KG1 (cell line): ENCODE measurements around the gene VAV1.
"Not testable (repeated sequence)": the region's sequence is repeated elsewhere in the genome, so short reads cannot be mapped to it uniquely, and the experiment has no call there.

ENCODE experiments used
- DNase-seq: peaks from one replicate; lab custom pipeline; 2025; lab: John Stamatoyannopoulos, UW

The VAV1 gene

DNA sequence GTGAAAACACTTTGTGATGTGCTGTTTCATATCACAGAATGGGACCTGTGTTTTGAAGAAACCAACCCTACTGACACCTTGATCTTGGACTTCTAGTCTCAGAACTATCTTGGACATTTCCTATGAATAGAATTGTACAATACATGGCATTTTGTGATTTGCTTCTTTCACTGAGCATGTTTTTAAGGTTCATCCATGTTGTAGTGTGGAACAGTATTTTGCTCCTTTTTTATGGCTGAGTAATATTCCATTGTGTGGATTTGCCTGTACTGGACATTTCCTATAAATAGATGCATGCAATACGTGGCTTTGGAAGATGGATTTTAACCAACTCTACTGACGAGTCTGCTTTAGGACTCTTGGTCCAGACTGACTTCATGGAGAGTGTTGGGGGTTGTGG is 46.8 kb downstream of the VAV1 start:
- DNase-seq: no peak

DNA sequence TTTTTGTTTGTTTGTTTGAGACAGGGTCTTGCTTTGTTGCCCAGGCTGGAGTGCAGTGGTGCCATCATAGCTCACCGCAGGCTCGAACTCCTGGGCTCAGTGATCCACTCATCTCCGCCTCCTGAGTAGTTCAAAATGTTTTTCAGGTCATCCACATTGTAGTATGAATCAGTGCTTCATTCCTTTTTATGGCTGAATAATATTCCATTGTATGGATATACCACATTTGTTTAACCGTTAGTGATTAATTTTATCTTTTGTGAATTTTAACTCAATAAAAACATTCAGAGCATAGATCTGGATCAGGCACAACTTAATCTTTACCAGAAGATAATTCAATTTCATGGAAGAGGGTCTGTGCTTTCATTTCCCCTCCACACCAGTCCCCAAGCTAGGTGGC is 47.7 kb downstream of the VAV1 start:
- no peak for DNase-seq

DNA sequence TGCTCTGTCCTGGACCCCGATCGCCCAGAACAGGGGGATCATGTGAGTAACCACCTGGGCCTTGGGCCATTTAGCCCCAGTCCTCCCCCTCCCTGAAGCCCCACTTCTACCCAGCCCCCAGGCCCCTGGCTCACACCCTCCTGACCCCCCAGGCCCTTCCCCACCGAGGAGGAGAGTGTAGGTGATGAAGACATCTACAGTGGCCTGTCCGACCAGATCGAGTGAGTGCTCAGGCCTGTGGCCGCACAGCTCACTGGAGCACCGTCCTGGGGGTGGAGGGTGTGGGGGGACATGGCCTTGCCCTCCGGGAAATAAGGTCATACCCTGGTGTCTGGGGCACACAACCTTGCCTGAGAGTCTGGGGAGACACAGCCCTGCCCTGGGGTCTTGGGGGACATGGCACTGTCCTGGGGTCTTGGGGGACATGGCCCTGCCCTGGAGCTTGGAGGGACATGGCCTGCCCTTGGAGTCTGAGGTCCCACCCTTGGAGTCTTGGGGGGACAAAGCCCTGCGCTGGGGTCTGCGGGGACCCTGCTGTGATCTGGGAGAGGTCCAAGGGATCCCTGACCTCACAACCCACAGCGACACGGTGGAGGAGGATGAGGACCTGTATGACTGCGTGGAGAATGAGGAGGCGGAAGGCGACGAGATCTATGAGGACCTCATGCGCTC is 49.3 kb downstream of the VAV1 start:
- DNase-seq: no peak

DNA sequence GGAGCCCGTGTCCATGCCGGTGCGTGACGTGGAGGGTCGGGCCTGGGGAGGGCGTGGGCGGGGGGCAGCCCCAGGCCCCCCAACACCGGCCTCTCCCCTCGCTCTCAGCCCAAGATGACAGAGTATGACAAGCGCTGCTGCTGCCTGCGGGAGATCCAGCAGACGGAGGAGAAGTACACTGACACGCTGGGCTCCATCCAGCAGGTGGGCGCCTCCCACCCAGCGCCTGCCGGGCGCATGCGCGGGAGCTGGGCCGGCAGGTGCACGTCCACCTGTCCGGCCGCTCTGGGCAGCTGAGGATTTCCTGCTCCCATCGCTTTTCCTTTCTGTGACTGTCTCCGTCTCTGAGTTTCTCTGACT is 49.8 kb downstream of the VAV1 start:
- no peak for DNase-seq

DNA sequence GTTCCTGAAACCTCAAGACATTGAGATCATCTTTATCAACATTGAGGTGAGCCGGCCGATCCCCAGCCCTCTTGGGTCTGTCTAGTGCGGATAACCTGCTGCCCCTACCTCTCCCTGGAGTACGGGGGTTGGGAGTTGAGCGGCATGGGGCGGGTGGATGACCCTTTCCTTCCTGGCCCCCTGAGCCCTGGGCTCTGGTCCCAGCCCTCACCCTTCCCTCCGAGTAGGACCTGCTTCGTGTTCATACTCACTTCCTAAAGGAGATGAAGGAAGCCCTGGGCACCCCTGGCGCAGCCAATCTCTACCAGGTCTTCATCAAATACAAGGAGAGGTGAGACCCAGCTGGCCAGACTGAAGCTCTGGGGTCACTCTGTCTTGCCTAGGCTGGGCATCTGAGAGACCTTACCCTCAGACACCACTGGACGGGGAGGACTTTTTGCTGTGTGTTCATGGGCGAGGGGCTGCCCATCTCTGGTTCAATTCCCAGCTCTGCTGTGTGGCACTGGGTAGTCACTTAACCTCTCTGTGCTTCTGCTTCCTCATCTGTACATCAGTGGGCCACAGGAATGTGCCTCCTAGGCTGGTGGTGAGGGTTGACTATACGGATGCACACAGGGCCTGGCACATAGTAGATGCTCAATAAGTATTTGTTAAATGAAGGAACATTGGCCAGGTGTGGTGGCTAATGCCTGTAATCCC is 52.7 kb downstream of the VAV1 start:
- no peak for DNase-seq

DNA sequence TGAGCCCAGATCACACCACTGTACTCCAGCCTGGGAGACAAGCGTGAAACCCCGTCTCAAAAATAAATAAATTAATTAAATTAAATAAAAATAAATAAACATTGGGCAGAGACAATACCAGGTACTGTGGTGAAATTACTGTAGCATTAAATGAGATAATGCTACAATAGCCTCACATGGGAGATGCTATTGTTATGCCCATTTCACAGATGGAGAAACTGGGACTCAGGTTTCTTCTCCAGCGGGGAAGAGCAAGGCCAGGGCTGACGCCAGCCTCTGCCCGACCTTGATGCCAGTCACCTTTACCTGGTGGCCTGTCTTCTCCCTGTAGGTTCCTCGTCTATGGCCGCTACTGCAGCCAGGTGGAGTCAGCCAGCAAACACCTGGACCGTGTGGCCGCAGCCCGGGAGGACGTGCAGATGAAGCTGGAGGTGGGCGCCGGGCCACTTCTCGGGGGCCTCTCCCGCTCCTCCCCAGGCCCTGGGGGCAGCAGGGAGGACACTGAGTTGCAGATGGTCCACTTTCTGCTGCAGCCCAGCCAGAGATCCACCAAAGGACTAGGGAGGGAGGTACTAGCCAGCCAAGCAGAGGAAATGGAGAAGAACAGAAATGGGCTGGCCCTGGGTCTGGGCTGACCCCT is 53.9 kb downstream of the VAV1 start:
- DNase-seq: no peak

DNA sequence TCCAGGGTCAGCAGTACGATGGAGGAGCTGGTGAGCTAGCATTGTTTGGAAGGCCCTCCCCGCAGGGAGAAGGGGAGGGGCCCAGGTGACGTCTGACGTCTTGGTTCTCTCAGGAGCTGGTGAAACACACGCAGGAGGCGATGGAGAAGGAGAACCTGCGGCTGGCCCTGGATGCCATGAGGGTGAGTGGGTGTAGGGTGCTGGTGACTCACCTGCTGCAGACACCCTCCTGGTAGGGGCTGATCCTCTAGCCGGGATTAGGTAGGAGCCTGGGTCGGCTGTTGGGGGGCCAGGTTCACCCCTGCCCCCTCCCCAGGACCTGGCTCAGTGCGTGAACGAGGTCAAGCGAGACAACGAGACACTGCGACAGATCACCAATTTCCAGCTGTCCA is 55.8 kb downstream of the VAV1 start:
- DNase-seq: no peak

DNA sequence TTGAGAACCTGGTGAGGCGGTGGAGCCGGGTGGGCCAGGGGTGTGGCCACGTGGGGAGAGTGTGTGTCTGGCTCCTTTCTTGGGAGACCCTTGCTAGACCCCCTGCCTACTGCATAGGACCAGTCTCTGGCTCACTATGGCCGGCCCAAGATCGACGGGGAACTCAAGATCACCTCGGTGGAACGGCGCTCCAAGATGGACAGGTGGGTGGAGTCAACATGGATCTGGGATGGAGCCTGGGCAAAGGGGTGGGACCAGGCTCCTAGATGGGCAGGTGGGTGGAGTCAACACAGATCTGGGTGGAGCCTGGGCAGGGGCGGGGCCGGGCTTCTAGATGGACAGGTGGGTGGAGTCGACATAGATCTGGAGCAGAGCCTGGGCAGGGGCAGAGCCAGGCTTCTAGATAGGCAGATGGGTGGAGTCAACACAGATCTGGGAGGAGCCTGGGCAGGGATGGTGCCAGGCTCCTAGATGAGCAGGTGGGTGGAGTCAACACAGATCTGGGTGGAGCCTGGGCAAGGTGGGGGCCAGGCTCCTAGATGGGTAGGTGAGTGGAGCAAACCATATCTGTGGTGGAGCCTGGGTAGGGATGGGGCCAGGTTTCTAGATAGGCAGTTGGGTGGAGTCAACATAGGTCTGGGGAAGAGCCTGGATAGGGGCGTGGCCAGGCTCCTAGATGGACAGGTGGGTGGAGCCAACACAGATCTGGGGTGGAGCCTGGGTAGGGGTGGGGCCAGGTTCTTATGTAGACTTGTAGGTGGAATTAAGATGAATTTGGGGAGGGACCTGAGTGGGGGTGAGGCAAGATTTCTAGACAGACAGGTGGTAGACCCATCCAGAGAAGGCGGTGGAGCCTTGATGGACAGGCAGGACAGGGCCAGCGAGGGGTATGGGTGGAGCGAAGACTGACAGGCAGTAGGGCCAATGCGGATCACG is 56.5 kb downstream of the VAV1 start:
- no peak for DNase-seq

DNA sequence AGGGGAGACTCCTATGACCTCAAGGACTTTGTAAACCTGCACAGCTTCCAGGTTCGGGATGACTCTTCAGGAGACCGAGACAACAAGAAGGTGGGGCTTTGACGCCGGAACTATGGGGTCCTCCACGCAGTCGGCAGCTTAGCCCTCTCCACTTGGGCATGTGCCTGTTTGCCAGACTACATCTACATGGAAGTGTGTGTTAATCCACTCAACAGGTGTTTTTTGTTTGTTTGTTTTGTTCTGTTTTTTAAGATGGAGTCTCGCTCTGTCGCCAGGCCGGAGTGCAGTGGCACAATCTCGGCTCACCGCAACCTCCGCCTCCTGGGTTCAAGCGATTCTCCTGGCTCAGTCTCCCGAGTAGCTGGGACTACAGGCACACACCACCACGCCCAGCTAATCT is 57.3 kb downstream of the VAV1 start:
- DNase-seq: not testable (repeated sequence)

DNA sequence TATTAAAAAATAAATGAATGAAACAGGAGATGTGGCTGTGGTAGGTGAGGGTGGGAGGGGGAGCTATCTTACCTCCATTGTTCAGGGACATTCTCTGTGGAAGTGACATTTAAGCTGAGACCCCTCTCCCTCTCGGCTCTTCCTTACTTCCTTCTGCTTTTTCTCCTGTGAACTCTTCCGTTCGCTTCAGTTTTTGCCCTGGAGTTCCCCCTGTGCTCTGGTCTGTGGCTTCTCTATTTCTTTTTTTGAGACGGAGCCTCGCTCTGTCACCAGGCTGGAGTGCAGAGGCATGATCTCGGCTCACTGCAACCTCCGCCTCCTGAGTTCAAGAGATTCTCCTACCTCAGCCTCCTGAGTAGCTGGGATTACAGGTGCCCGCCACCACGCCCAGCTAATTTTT is 58.6 kb downstream of the VAV1 start:
- peak; percentile 19 for DNase-seq

DNA sequence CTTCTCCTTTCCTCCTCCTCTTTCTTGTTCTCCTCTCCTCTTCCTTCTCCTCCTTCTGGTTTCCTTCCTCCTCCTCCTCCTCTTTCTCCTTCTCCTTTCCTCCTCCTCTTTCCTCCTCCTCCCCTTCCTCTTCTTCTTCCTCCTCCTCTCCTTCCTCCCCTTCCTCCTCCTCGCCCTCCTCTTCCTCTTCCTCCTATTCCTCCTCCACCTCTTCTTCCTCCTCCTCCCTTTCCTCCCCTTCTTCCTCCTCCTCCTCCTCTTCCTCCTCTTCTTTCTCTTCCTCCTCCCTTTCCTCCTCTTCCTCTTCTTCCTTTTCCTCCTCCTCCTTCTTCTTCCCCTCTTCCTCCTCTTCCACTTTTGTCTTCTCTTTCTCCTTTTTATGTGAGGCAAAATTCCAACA is 59.9 kb downstream of the VAV1 start:
- no peak for DNase-seq

DNA sequence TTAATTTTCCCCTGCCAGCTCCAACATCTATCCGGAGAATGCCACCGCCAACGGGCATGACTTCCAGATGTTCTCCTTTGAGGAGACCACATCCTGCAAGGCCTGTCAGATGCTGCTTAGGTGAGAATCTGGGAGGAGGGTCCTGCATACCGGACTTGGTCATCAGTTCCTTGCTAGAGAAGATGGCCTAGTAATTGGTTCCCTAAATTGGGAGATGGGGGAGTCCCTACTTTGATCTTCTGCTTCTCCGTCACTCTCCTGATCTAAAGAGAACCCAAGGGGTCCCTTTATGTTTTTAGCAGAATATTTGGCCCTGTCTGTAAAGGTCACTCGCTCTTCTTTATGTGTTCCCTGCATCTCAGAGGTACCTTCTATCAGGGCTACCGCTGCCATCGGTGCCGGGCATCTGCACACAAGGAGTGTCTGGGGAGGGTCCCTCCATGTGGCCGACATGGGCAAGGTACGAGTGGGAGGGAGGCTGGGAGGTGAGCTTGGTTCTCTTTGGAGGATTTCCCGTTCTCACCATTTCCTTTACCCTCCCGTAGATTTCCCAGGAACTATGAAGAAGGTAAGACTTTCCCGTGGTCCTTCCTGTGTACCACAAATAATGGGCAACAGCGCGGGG is 60.8 kb downstream of the VAV1 start:
- DNase-seq: no peak

DNA sequence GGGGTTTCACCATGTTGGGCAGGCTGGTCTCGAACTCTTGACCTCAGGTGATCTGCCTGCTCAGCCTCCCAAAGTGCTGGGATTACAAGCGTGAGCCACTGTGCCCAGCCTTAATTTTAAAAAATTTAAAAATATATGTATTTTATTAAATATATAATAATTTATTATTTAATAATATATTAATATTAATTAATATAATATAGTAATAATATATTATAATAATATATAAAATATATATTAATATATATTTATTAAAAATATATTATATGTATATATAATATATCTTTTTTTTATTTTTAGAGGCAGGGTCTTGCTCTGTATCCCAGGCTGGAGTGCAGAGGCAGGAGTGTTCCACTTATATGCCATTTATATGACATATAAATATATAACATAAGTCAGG is 61.9 kb downstream of the VAV1 start:
- no peak for DNase-seq

DNA sequence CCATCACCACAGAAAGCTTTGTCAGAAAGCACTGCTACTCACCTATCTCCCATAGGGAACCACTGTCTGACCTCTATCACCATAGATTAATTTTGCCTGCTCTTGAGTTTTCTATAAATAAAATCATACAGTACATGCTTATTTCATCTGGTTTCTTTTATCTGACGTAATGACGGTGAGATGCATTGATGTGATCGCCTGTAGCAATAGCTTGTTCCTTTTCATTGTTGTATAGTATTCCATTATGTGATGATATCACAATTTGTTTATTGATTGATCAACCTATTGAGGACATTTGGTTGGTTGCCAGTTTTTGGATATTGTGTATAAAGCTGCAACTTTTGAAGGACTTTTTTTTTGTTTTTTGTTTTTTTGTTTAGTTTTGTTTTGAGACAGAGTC is 63.0 kb downstream of the VAV1 start:
- no peak for DNase-seq

DNA sequence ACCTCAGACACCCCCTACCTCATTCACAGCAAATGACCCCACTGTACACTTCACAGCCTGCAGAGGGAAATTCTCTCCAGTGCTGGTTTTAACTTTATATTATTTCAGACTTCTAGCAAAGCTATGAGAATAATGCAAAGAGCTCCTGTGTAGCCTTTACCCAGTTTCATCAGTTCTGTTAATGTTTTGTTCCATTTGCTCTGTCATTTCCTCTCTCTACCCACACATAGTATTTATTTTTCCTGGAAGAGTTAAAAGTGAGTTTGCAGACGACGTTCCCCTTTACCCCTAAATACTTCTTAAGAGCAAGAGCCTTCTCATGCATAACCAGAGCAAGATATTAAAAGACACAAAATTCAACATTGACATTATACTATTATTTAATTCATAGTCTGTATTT is 65.0 kb downstream of the VAV1 start:
- DNase-seq: no peak

DNA sequence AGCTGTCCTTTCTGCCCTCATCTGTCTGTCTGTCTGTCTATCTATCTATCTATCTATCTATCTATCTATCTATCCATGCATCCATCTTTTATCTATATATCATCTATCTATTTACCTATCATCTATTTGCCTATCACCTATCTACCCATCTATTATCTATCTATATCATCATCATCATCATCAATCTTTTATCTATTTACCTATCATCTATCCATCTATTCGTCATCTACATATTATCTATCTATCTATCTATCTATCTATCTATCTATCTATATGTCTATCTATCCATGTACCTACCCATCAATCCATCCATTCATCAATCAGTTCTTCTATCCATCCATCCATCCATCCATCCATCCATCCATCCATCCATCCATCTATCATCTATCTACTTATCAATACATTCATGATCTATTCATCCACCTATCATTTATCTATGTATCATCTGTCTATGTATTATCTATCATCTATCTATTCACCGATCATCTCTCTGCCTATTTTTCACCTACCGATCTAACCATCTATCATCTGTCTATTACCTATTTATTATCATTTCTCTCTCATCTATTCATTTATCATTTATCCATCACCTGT is 65.7 kb downstream of the VAV1 start:
- no peak for DNase-seq

DNA sequence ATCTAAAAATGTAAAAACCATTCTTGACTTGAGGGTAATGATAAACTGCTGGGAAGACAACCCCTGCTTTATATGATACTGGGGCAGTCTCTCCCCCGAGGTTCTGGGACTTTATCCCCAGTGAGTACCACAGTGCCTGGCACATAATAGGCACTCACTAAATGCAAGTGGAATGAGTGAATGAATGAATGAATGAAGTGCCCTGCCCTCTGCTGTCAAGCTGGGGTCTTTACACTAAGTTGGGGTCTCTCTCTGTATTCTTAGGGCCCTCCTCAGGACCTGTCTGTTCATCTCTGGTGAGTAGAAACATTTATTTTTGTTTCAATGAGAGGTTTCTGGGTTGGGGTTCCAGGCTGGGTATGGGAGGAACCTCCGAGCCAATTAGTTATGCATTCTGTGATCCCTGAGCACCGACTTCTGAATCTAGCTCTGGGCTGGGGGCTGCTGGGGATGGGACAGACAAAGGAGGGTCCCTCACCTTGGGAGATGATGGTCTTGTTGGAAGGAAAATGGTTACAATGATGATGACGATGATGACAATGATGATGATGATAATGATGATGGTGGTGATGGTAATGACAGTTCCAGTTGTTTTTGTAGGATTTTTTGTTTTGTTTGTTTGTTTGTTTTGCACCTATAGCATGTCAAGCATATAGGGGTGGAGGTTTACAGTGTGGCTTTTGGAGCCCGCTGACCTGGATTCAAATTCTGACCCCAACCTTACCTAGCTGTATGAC is 70.5 kb downstream of the VAV1 start:
- no peak for DNase-seq

DNA sequence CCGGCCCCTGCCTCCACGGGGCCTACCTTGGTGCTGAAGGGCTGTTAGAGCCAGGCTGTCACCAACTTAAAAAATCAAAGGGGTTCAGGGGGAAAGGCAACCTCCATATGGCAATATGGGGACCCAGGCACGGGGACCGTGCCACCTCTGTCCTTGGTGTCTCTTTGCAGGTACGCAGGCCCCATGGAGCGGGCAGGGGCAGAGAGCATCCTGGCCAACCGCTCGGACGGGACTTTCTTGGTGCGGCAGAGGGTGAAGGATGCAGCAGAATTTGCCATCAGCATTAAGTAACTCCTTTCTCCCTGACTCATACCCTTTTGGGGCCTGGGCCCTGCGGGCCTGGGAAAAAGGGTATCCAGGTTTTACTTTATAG is 75.3 kb downstream of the VAV1 start:
- no peak for DNase-seq

DNA sequence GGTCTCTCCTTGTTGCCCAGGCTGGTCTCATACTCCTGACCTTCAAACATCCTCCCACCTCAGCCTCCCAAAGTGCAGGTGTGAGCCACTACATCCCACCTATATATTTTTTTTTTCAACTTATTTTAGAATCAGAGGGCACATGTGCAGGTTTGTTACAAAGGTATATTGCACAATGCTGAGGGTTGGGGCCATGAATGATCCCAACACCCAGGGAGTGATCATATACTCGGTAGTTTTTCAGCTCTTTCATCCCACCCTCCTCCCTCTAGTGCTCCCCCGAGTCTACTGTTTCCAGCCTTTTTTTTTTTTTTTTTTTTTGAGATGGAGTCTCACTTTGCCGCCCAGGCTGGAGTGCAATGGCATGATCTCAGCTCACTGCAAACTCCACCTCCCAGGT is 76.5 kb downstream of the VAV1 start:
- no peak for DNase-seq

DNA sequence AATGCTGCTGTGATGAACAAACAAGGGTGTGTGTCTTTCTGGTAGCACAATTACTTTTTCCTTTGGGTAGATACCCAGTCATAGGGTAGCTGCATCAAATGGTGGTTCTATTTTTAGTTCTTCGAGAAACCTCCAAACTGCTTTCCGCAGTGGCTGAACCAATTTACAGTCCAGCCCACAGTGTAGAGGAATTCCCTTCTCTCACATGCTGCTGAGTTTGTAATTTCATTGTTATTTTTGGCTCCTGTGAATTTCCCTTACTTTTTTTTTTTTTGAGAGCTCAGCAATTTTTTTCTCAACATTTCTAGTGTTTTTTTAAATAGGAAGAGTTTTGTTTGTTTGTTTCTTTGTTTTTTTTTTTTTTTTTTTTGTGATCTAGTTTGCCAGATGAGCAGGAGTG is 77.4 kb downstream of the VAV1 start:
- no peak for DNase-seq

DNA sequence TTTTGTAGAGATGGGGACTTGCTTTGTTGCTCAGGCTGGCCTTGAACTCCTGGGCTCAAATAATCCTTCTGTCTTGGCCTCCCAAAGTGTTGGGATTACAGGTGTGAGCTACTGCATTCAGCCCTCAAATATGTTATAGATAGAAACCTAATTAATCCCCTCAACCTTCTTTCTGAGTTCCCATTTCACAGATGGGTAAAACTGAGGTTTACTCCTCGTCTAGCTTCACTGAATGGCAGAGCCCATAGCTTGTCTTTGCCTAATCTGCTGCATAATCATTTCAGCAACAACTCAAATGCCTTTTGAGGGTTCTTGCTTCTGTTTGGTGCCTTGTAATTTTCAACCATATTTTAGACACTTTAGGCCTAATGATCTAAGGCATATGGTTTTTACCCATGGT is 78.9 kb downstream of the VAV1 start:
- no peak for DNase-seq
